HepG2 (cell line): ENCODE results near the gene LATS2. TPM values are rescaled to one million over a fixed set of nuclear protein-coding genes. Genes with fewer than 3 reads are reported as not detected.

Source experiments
- ATAC-seq: fragments of 200-7000 bp; cut with Tn5 transposase; 3 replicates; pipeline ENCODE4 v1.9.1; 2020; ENCODE audit warnings: mild to moderate bottlenecking, moderate library complexity
- BruUV-seq: library from RNA; stranded (reverse); fragments of 400-500 nt; replicated peaks from 2 replicates; lab custom pipeline; 2021; lab: Mats Ljungman, UMichigan
- CTCF ChIA-PET: fragments of 300-600 bp; formaldehyde crosslinking; extraction: SDS; loops from one replicate; lab custom pipeline; 2021; ENCODE audit warnings: low total read pairs, inconsistent platforms, low intra/inter-chr PET ratio; lab: Yijun Ruan, JAX
- POLR2A ChIA-PET: fragments of 350-600 bp; sonication (Branson Sonifier 250); formaldehyde crosslinking; loops from one replicate; lab custom pipeline; 2020; ENCODE audit warnings: antibody characterized with exemption, inconsistent platforms; lab: Yijun Ruan, JAX
- DNase-seq: peaks from one replicate; pipeline ENCODE4 v3.0.0-alpha.2; 2015; ENCODE audit warnings: low spot score
- FAIRE-seq: peaks from 3 replicates; lab custom pipeline; 2011; peaks lifted over from hg19 to GRCh38; lab: Jason Lieb, UNC
- H2AFZ ChIP-seq: one replicate; pipeline ENCODE4 v1.6.1; 2011; ENCODE audit warnings: low read length, inconsistent platforms
- H3K27ac ChIP-seq: fragments of 300-600 bp; 3 replicates; pipeline ENCODE4 v1.8.0; 2011; ENCODE audit warnings: mixed run types, mild to moderate bottlenecking, mixed read lengths, low read length, inconsistent platforms; ENCODE audit not compliant: insufficient read depth; ENCODE audit errors: extremely low read length
- H3K27me3 ChIP-seq, 2 experiments: fragments of 200-600 bp in 1 of 2; 2 replicates in 1 of 2; 3 replicates in 1 of 2; pipeline versions ENCODE4 v1.6.0 to v1.8.0; 2011; ENCODE audit warnings: low read length in 2 of 2, mild to moderate bottlenecking in 2 of 2, moderate library complexity in 2 of 2, inconsistent platforms in 1 of 2; ENCODE audit not compliant: insufficient read depth in 2 of 2, control insufficient read depth in 1 of 2
- H3K36me3 ChIP-seq, 2 experiments: fragments of 200-600 bp in 1 of 2; replicated peaks in 1 of 2; 2 replicates in 1 of 2; 3 replicates in 1 of 2; pipeline versions ENCODE4 v1.5.1 to v1.8.0; 2011; ENCODE audit warnings: low read length in 2 of 2, inconsistent platforms in 1 of 2; ENCODE audit not compliant: insufficient read depth in 2 of 2, control insufficient read depth in 1 of 2
- H3K4me1 ChIP-seq: 2 replicates; pipeline ENCODE4 v1.5.1; 2012; ENCODE audit warnings: low read length, inconsistent platforms; ENCODE audit not compliant: insufficient read depth
- H3K4me2 ChIP-seq: 2 replicates; pipeline ENCODE4 v1.6.0; 2011; ENCODE audit warnings: low read depth, low read length, inconsistent platforms
- H3K4me3 ChIP-seq, 3 experiments: fragments of 200-600 bp in 1 of 3; sonication (generic), shearing (Covaris generic) in 1 of 3; replicated peaks in 1 of 3; 2 replicates each; pipeline ENCODE4 v1.5.1; 2011 to 2016; ENCODE audit warnings: low read length in 3 of 3, inconsistent platforms in 2 of 3, low read depth in 2 of 3, mild to moderate bottlenecking in 2 of 3, control low read depth in 1 of 3, mixed read lengths in 1 of 3; ENCODE audit not compliant: insufficient read depth in 1 of 3
- H3K79me2 ChIP-seq: one replicate; pipeline ENCODE4 v1.6.1; 2011; ENCODE audit warnings: low read length, inconsistent platforms; ENCODE audit not compliant: insufficient read depth
- H3K9ac ChIP-seq: 2 replicates; pipeline ENCODE4 v1.6.0; 2011; ENCODE audit warnings: mild to moderate bottlenecking, low read depth, low read length, inconsistent platforms; ENCODE audit not compliant: insufficient read depth
- H3K9me3 ChIP-seq: 2 replicates; pipeline ENCODE4 v1.5.1; 2012; ENCODE audit warnings: mild to moderate bottlenecking, low read length
- H4K20me1 ChIP-seq: 2 replicates; pipeline ENCODE4 v1.6.0; 2011; ENCODE audit warnings: inconsistent platforms, mild to moderate bottlenecking, low read length, moderate library complexity; ENCODE audit not compliant: insufficient read depth
- ATF7 ChIP-seq, 2 experiments: fragments of 450-650 bp in 1 of 2; sonication (generic) in 1 of 2; formaldehyde crosslinking in 1 of 2; IDR thresholded peaks; 2 replicates each; pipeline versions ENCODE4 v1.4.0 to v1.6.1; 2016 to 2020; ENCODE audit warnings: antibody characterized with exemption in 1 of 2, mild to moderate bottlenecking in 1 of 2, missing genetic modification reagents in 1 of 2
- BHLHE40 ChIP-seq: IDR thresholded peaks from 2 replicates; pipeline ENCODE4 v1.6.1; 2011; ENCODE audit warnings: low read length, improper control_type of control experiment
- CTCF ChIP-seq: sonication (generic); formaldehyde crosslinking; IDR thresholded peaks from 2 replicates; pipeline ENCODE4 v1.5.0; 2020; ENCODE audit warnings: mild to moderate bottlenecking, missing genetic modification reagents, moderate library complexity
- HNF4A ChIP-seq: sonication (generic); formaldehyde crosslinking; IDR thresholded peaks from 2 replicates; pipeline ENCODE4 v1.4.0; 2020; ENCODE audit warnings: missing genetic modification reagents
- RBAK ChIP-seq: sonication (generic); formaldehyde crosslinking; IDR thresholded peaks from 2 replicates; pipeline ENCODE4 v1.5.1; 2020; ENCODE audit warnings: mild to moderate bottlenecking, missing genetic modification reagents
- SNRNP70 ChIP-seq: fragments of 200-400 bp; formaldehyde crosslinking; IDR thresholded peaks from 2 replicates; pipeline ENCODE4 v1.6.1; 2017; ENCODE audit warnings: mild to moderate bottlenecking, low read depth, low read length, moderate library complexity
- TFE3 ChIP-seq: IDR thresholded peaks from 2 replicates; pipeline ENCODE4 v1.6.1; 2016
- TP53 ChIP-seq: sonication (generic); formaldehyde crosslinking; conservative IDR thresholded peaks from 2 replicates; pipeline ENCODE4 v1.4.0; 2020; ENCODE audit warnings: missing genetic modification reagents
- ZHX2 ChIP-seq, 2 experiments: sonication (generic) in 1 of 2; formaldehyde crosslinking in 1 of 2; IDR thresholded peaks; 2 replicates each; pipeline versions ENCODE4 v1.6.1 to v1.9.0; 2014 to 2022; ENCODE audit warnings: antibody characterized with exemption in 1 of 2, borderline replicate concordance in 1 of 2, inconsistent platforms in 1 of 2, low read depth in 1 of 2, missing genetic modification reagents in 1 of 2
- ZNF614 ChIP-seq: IDR thresholded peaks from 2 replicates; pipeline ENCODE4 v1.6.1; 2018; ENCODE audit warnings: missing biosample characterization, missing genetic modification reagents, inconsistent platforms, borderline replicate concordance
- ZNF652 ChIP-seq: IDR thresholded peaks from 2 replicates; pipeline ENCODE4 v1.6.1; 2016; ENCODE audit warnings: low read depth, borderline replicate concordance
- ZUFSP ChIP-seq: sonication (generic); formaldehyde crosslinking; IDR thresholded peaks from 2 replicates; pipeline ENCODE4 v1.9.0; 2021; ENCODE audit warnings: missing genetic modification reagents, mild to moderate bottlenecking, borderline replicate concordance
- WGBS: methylation state at CpG from one replicate; pipeline ENCODE4 v1.1.6; 2017; ENCODE audit warnings: low lambda C conversion rate; 5-methylcytosine and 5-hydroxymethylcytosine counted together
- in situ Hi-C: cut with HindIII; loops from 2 replicates; pipeline ENCODE4 v1.10.0; 2017; ENCODE audit warnings: low pct_unique_long_range_greater_than_20kb; ENCODE audit not compliant: extremely low pct_ligation_motif_present
- intact Hi-C: fragments of 100-400 bp; cut with micrococcal nuclease; formaldehyde crosslinking; loops from one replicate; pipeline ENCODE4 v1.10.0; 2022; ENCODE audit not compliant: unreplicated experiment
- polyA plus RNA-seq, 8 experiments: library from polyadenylated mRNA; depleted of rRNA in 3 of 8; stranded (reverse) in 7 of 8; unstranded in 1 of 8; fragments of >200 nt; fragmentation: Illumina TruSeq in 4 of 8; extraction: Trizol in 4 of 8; gene quantifications; 2 replicates each; pipeline versions ENCODE4 v1.2.1 to v1.2.3, GENCODE V29; 2011 to 2016; ENCODE audit warnings: low read depth in 4 of 8, missing spikeins in 1 of 8, mixed read lengths in 1 of 8; ENCODE audit not compliant: insufficient read depth in 1 of 8
- total RNA-seq, 5 experiments: library from RNA; depleted of rRNA; stranded (reverse); fragments of >200 nt; fragmentation: Illumina TruSeq; extraction: Trizol; gene quantifications; 2 replicates each; pipeline ENCODE4 v1.2.3, GENCODE V29; 2016; ENCODE audit warnings: low read depth in 1 of 5

Gene LATS2
- total and polyA plus RNA-seq, 2 of the 13 experiments (the other 11 are each of a cell fraction or from before 2014, with no cell fraction given) = 7.3 to 8.5 TPM

GRCh38 chr13:21040120-21040826, 21.1 kb downstream of the LATS2 start:
- Histone ChIP-seq H3K4me2 (no peak overlapping the region), H3K9ac (no peak overlapping the region), H3K9me3 (no peaks in the 10 kb centered on the region), H3K79me2 (peaks cover 80% of the 10 kb centered on the region), H3K36me3 (peaks cover 12 to 42% of the 10 kb centered on the region in 2 experiments), H4K20me1 (peaks cover 21% of the 10 kb centered on the region), H3K27me3 (no peaks in the 10 kb centered on the region), H2AFZ (no peak overlapping the region), H3K4me1 (peaks cover 7% of the 10 kb centered on the region), H3K4me3 (no peak overlapping the region), H3K27ac (no peak overlapping the region)
- intact Hi-C loops = no loop called here
- no peak for TF ChIP-seq RBAK (CRISPR knock-in tag)
- no peak for TF ChIP-seq HNF4A
- no peak for TF ChIP-seq ZHX2 (IDR thresholded peaks at IDR 0.05; ENCODE audit: low read depth)
- TF ChIP-seq ZHX2 (CRISPR knock-in tag; IDR thresholded peaks at IDR 0.05; ENCODE audit: borderline replicate concordance) = no peak
- no peak for TF ChIP-seq TP53 (CRISPR knock-in tag)
- TF ChIP-seq CTCF (CRISPR knock-in tag) = no peak
- TF ChIP-seq ZNF652 = no peak
- TF ChIP-seq ATF7 (IDR thresholded peaks at IDR 0.05) = no peak
- TF ChIP-seq ATF7 (CRISPR knock-in tag; IDR thresholded peaks at IDR 0.05) = no peak
- TF ChIP-seq BHLHE40 = no peak
- TF ChIP-seq SNRNP70 = no peak
- no peak for TF ChIP-seq TFE3 (CRISPR knock-in tag)
- TF ChIP-seq ZNF614 = no peak
- no peak for TF ChIP-seq ZUFSP (CRISPR knock-in tag)
- ATAC-seq = peak; percentile 29; the same call in 1 of the 3 replicates
- in situ Hi-C loops = no loop called here
- FAIRE-seq = no peak
- no TSS peak for BruUV-seq
- no peak for DNase-seq
- POLR2A ChIA-PET = no interaction called here
- CTCF ChIA-PET = no interaction called here
- WGBS = 85% methylated on average over 15 of the region's 15 CpGs
